Sigmoid colon (tissue), 7 donors: ENCODE results near the gene ARFGAP1. TPM values are rescaled to one million over a fixed set of nuclear protein-coding genes. Genes with fewer than 3 reads are reported as not detected.

ENCODE experiments used
- DNase-seq: peaks from one replicate; pipeline ENCODE4 v3.0.0-alpha.2; 2019
- H3K27ac ChIP-seq, 4 donors: fragments of 200-600 bp; sonication (generic); one replicate each; pipeline ENCODE4 v1.5.1; 2016 to 2019; ENCODE audit warnings: mild to moderate bottlenecking in 1 of 4
- H3K27me3 ChIP-seq, 3 donors: fragments of 200-600 bp; sonication (generic); one replicate each; pipeline ENCODE4 v1.5.1; 2019; ENCODE audit warnings: mild to moderate bottlenecking in 1 of 3
- H3K36me3 ChIP-seq, 4 donors: fragments of 200-600 bp; sonication (generic); one replicate each; pipeline ENCODE4 v1.5.1; 2016 to 2019
- H3K4me1 ChIP-seq, 4 donors: fragments of 200-600 bp; sonication (generic); one replicate each; pipeline ENCODE4 v1.5.1; 2017 to 2019
- H3K4me3 ChIP-seq, 4 donors: fragments of 200-600 bp; sonication (generic); one replicate each; pipeline ENCODE4 v1.5.1; 2017 to 2019; ENCODE audit warnings: mild to moderate bottlenecking in 2 of 4, moderate library complexity in 1 of 4
- H3K9me3 ChIP-seq, 4 donors: fragments of 200-600 bp in 3 of 4; sonication (generic) in 3 of 4; one replicate each; pipeline versions ENCODE4 v1.5.1 to v1.6.1; 2013 to 2019
- CTCF ChIP-seq, 4 experiments: fragments of 450-650 bp in 3 of 4; fragments of 200-600 bp in 1 of 4; IDR thresholded peaks; one replicate each; pipeline ENCODE4 v1.5.1; 2016 to 2019; ENCODE audit warnings: antibody characterized with exemption in 4 of 4, mild to moderate bottlenecking in 3 of 4, moderate library complexity in 2 of 4
- EP300 ChIP-seq, 4 donors: sonication (generic); formaldehyde crosslinking; IDR thresholded peaks; one replicate each; pipeline ENCODE4 v1.6.1; 2017; ENCODE audit warnings: antibody characterized with exemption in 4 of 4
- POLR2A ChIP-seq, 2 donors: fragments of 450-650 bp; IDR thresholded peaks; one replicate each; pipeline ENCODE4 v1.6.1; 2016; ENCODE audit warnings: antibody characterized with exemption in 2 of 2, mild to moderate bottlenecking in 2 of 2, moderate library complexity in 2 of 2
- POLR2AphosphoS5 ChIP-seq, 4 donors: sonication (generic); formaldehyde crosslinking; IDR thresholded peaks; one replicate each; pipeline ENCODE4 v1.6.1; 2017; ENCODE audit warnings: antibody characterized with exemption in 4 of 4
- WGBS, 2 donors: extraction: QIAGEN DNeasy Blood & Tissue Kit; methylation state at CpG; one replicate each; pipeline ENCODE4 v1.1.7; 2013; 5-methylcytosine and 5-hydroxymethylcytosine counted together
- intact Hi-C: fragments of 100-400 bp; cut with DNase I; formaldehyde crosslinking; loops from one replicate; pipeline ENCODE4 v1.15.1; 2023
- polyA plus RNA-seq, 3 donors: library from polyadenylated mRNA; stranded (reverse); fragments of 200-250 nt; gene quantifications; one replicate each; pipeline ENCODE4 v1.2.3, GENCODE V29; 2013
- total RNA-seq, 4 donors: library from RNA; depleted of rRNA; stranded (reverse); fragments of >200 nt; gene quantifications; one replicate each; pipeline ENCODE4 v1.1.0, GENCODE V29; 2016
- donor health status: healthy with polysubstance abuse.
- donor health status: Bipolar disorder and iron deficiency.
- donor health status: healthy.

ARFGAP1 gene
- total and polyA plus RNA-seq, 7 donors: 19.8 to 109 (median 31.8) TPM

- Histone ChIP-seq H3K27me3 (peaks cover 0 to 31% (median 13%) of the 10 kb centered on the region in 3 donors), H3K9me3 (no peaks in the 10 kb centered on the region), H3K4me3 (no peak overlapping the region), H3K4me1 (no peaks in the 10 kb centered on the region), H3K27ac (no peak overlapping the region), H3K36me3 (no peaks in the 10 kb centered on the region)
- TF ChIP-seq CTCF (IDR thresholded peaks at IDR 0.05): no peak
- no peak for TF ChIP-seq POLR2AphosphoS5 (IDR thresholded peaks at IDR 0.05)
- no peak for TF ChIP-seq POLR2A (IDR thresholded peaks at IDR 0.05)
- TF ChIP-seq EP300 (IDR thresholded peaks at IDR 0.05): no peak
- intact Hi-C loops: no loop called here
- DNase-seq: no peak
- WGBS, 2 donors: 82 to 84% methylated on average over 25 of the region's 25 CpGs
Measured at GRCh38 chr20:63243604-63244247, 28.9 kb upstream of the ARFGAP1 start.

- WGBS, 2 donors: 75 to 88% methylated on average over 10 of the region's 10 CpGs
Measured at GRCh38 chr20:63244468-63244867, 28.1 kb upstream of the ARFGAP1 start.

GRCh38 chr20:63246490-63247288, 25.9 kb upstream of the ARFGAP1 start:
- H3K9me3 ChIP-seq: no peaks in the 10 kb centered on the region
- intact Hi-C loops: no loop called here
- H3K27ac ChIP-seq: no peak overlapping the region
- WGBS, 2 donors: 46 to 48% methylated on average over 50 of the region's 50 CpGs
- no peak overlapping the region for H3K4me3 ChIP-seq
- no peaks in the 10 kb centered on the region for H3K4me1 ChIP-seq
- TF ChIP-seq EP300 (IDR thresholded peaks at IDR 0.05) (no peak), POLR2A (IDR thresholded peaks at IDR 0.05) (no peak), CTCF (IDR thresholded peaks at IDR 0.05) (no peak), POLR2AphosphoS5 (IDR thresholded peaks at IDR 0.05) (no peak)
- DNase-seq: no peak
- H3K27me3 ChIP-seq: peaks cover 0 to 50% (median 17%) of the 10 kb centered on the region in 3 donors
- H3K36me3 ChIP-seq: no peaks in the 10 kb centered on the region

More at GRCh38 chr20:63244468-63244867, 28.1 kb upstream of the ARFGAP1 start:
- Histone ChIP-seq H3K9me3 (no peaks in the 10 kb centered on the region), H3K27ac (no peak overlapping the region), H3K27me3 (peaks cover 0 to 38% (median 17%) of the 10 kb centered on the region in 3 donors), H3K4me1 (no peaks in the 10 kb centered on the region), H3K36me3 (no peaks in the 10 kb centered on the region), H3K4me3 (no peak overlapping the region)
- TF ChIP-seq POLR2A (IDR thresholded peaks at IDR 0.05) (no peak), CTCF (IDR thresholded peaks at IDR 0.05) (no peak), POLR2AphosphoS5 (IDR thresholded peaks at IDR 0.05) (no peak), EP300 (IDR thresholded peaks at IDR 0.05) (no peak)
- intact Hi-C loops: no loop called here
- no peak for DNase-seq

GRCh38 chr20:63247671-63248228, 24.9 kb upstream of the ARFGAP1 start:
- no peak for DNase-seq
- H3K27ac ChIP-seq: no peak overlapping the region
- no peak overlapping the region for H3K4me3 ChIP-seq
- H3K9me3 ChIP-seq: no peaks in the 10 kb centered on the region
- no peaks in the 10 kb centered on the region for H3K4me1 ChIP-seq
- H3K36me3 ChIP-seq: no peaks in the 10 kb centered on the region
- H3K27me3 ChIP-seq: peaks cover 3 to 61% (median 26%) of the 10 kb centered on the region in 3 donors
- WGBS, 2 donors: 45 to 68% methylated on average over 24 of the region's 24 CpGs
- intact Hi-C loops: no loop called here
- TF ChIP-seq POLR2AphosphoS5 (IDR thresholded peaks at IDR 0.05) (no peak), POLR2A (IDR thresholded peaks at IDR 0.05) (no peak), EP300 (IDR thresholded peaks at IDR 0.05) (no peak), CTCF (IDR thresholded peaks at IDR 0.05) (no peak)
